Measurements from ENCODE around the gene TGFBR3. TPM values are rescaled to one million over a fixed set of nuclear protein-coding genes. Genes with fewer than 3 reads are reported as not detected.

TGFBR3 gene
- total RNA-seq, 4 donors from 2014 or later, result 32.9 to 138 (median 58.8) TPM

GRCh38 chr1:91833946-91834345, 52.0 kb downstream of the TGFBR3 start:
- no peaks in the 10 kb centered on the region for H3K36me3 ChIP-seq
- no peak overlapping the region for H3K4me3 ChIP-seq
- intact Hi-C loops (cut with DNase I; ENCODE audit: low total_unique reads), result loop anchor here (10.0 kb wide), 2 partner anchors 51 to 89 kb away; partner anchors contain the start of gene TGFBR3
- peak overlapping the region in 1 of 4 donors; percentile 28 for H3K27ac ChIP-seq
- TF ChIP-seq POLR2AphosphoS5 (IDR thresholded peaks at IDR 0.05) (no peak), EP300 (IDR thresholded peaks at IDR 0.05; ENCODE audit: low read depth) (no peak), CTCF (IDR thresholded peaks at IDR 0.05) (no peak), POLR2A (IDR thresholded peaks at IDR 0.05) (no peak)
- in situ Hi-C loops (cut with MboI; ENCODE audit: low pct_ligation_motif_present in 1 of 4, low pct_unique_long_range_greater_than_20kb in 1 of 4, low sequenced_read_pairs in 3 of 4), result no loop called here
- DNase-seq, result no peak
- no peaks in the 10 kb centered on the region for H3K9me3 ChIP-seq
- 89 to 92% methylated on average over 1 of the region's 1 CpG for WGBS, 2 donors (ENCODE audit: low coverage in 1 of 2)
- H3K27me3 ChIP-seq, result no peaks in the 10 kb centered on the region
- H3K4me1 ChIP-seq, result peaks cover 8 to 44% (median 24%) of the 10 kb centered on the region in 4 donors

GRCh38 chr1:91831132-91831930, 54.6 kb downstream of the TGFBR3 start:
- DNase-seq, result peak; percentile 30
- Histone ChIP-seq H3K27me3 (no peaks in the 10 kb centered on the region), H3K27ac (peak overlapping the region; percentile 75 to 79 (median 78)), H3K36me3 (no peaks in the 10 kb centered on the region), H3K4me1 (peaks cover 21 to 64% (median 43%) of the 10 kb centered on the region in 4 donors), H3K9me3 (no peaks in the 10 kb centered on the region), H3K4me3 (no peak overlapping the region)
- whole genome bisulfite sequencing, 2 donors (ENCODE audit: low coverage in 1 of 2), result 33 to 39% methylated on average over 8 of the region's 8 CpGs
- in situ Hi-C loops (cut with MboI; ENCODE audit: low pct_ligation_motif_present in 1 of 4, low pct_unique_long_range_greater_than_20kb in 1 of 4, low sequenced_read_pairs in 3 of 4) (no loop called here), intact Hi-C loops (cut with DNase I; ENCODE audit: low total_unique reads) (loop anchor here (10.0 kb wide), 2 partner anchors 53 to 87 kb away; partner anchors contain the start of gene TGFBR3)
- TF ChIP-seq EP300 (IDR thresholded peaks at IDR 0.05; ENCODE audit: low read depth) (no peak), POLR2AphosphoS5 (IDR thresholded peaks at IDR 0.05) (peak in 1 of 3 donors; percentile 40)

GRCh38 chr1:91830242-91831131, 55.5 kb downstream of the TGFBR3 start:
- H3K4me1 ChIP-seq, result peaks cover 21 to 64% (median 43%) of the 10 kb centered on the region in 4 donors
- H3K27ac ChIP-seq, result peak overlapping the region; percentile 75 to 79 (median 78)
- peak; percentile 67 for DNase-seq
- H3K9me3 ChIP-seq, result no peaks in the 10 kb centered on the region
- in situ Hi-C loops (cut with MboI; ENCODE audit: low pct_ligation_motif_present in 1 of 4, low pct_unique_long_range_greater_than_20kb in 1 of 4, low sequenced_read_pairs in 3 of 4), result no loop called here
- H3K27me3 ChIP-seq, result no peaks in the 10 kb centered on the region
- H3K36me3 ChIP-seq, result no peaks in the 10 kb centered on the region
- WGBS, 2 donors (ENCODE audit: low coverage in 1 of 2), result 31% methylated on average over 10 of the region's 10 CpGs; no CpG with 5 or more reads in 1 of the 2 donors
- intact Hi-C loops (cut with DNase I; ENCODE audit: low total_unique reads), result loop anchor here (10.0 kb wide), 2 partner anchors 54 to 86 kb away; partner anchors contain the start of gene TGFBR3
- no peak overlapping the region for H3K4me3 ChIP-seq
- no peak for TF ChIP-seq EP300 (IDR thresholded peaks at IDR 0.05; ENCODE audit: low read depth)
- TF ChIP-seq CTCF (IDR thresholded peaks at IDR 0.05), result peak in 2 of 5 experiments; percentile 23
- TF ChIP-seq POLR2A (IDR thresholded peaks at IDR 0.05), result no peak
- peak in 2 of 3 donors; percentile 51 to 71 for TF ChIP-seq POLR2AphosphoS5 (IDR thresholded peaks at IDR 0.05)

- Histone ChIP-seq H3K36me3 (no peaks in the 10 kb centered on the region), H3K9me3 (no peaks in the 10 kb centered on the region), H3K4me1 (peaks cover 21 to 60% (median 43%) of the 10 kb centered on the region in 4 donors), H3K4me3 (no peak overlapping the region), H3K27ac (peak overlapping the region; percentile 75 to 79 (median 78)), H3K27me3 (no peaks in the 10 kb centered on the region)
- DNase-seq, result no peak
- in situ Hi-C loops (cut with MboI; ENCODE audit: low pct_ligation_motif_present in 1 of 4, low pct_unique_long_range_greater_than_20kb in 1 of 4, low sequenced_read_pairs in 3 of 4) (no loop called here), intact Hi-C loops (cut with DNase I; ENCODE audit: low total_unique reads) (loop anchor here (10.0 kb wide), 2 partner anchors 55 to 85 kb away; partner anchors contain the start of gene TGFBR3)
- 63 to 72% methylated on average over 3 to 6 of the region's 6 CpGs for WGBS, 2 donors (ENCODE audit: low coverage in 1 of 2)
- TF ChIP-seq CTCF (IDR thresholded peaks at IDR 0.05) (no peak), POLR2AphosphoS5 (IDR thresholded peaks at IDR 0.05) (no peak), EP300 (IDR thresholded peaks at IDR 0.05; ENCODE audit: low read depth) (no peak), POLR2A (IDR thresholded peaks at IDR 0.05) (no peak)
These were observed 56.4 kb downstream of the TGFBR3 start for GRCh38 chr1:91829293-91830153.
